ENCODE data around the gene TTC28. TPM values are rescaled to one million over a fixed set of nuclear protein-coding genes. Genes with fewer than 3 reads are reported as not detected.

The TTC28 gene
- total and polyA plus RNA-seq, 7 experiments from 2014 or later, result 0.50 to 8.3 (median 4.2) TPM

- H3K27ac ChIP-seq (ENCODE audit: low read depth, low read length), result no peak overlapping the region
- POLR2A ChIA-PET, result no interaction called here
- H3K9me3 ChIP-seq (ENCODE audit: control insufficient read depth in 2 of 3, low read length in 3 of 3), result no peaks in the 10 kb centered on the region
- H3K36me3 ChIP-seq (ENCODE audit: control insufficient read depth in 2 of 3, insufficient read depth in 3 of 3, low read length in 3 of 3), result no peaks in the 10 kb centered on the region
- intact Hi-C loops (cut with micrococcal nuclease), result no loop called here
- DNase-seq (no peak), ATAC-seq (no peak)
- no peaks in the 10 kb centered on the region for H3K4me1 ChIP-seq (ENCODE audit: control insufficient read depth in 2 of 2, insufficient read depth in 2 of 2, low read length in 2 of 2)
- Mint-ChIP-seq H3K27ac (no peak overlapping the region), H3K4me3 (no peak overlapping the region), H3K9me3 (peaks cover 0 to 4% (median 0%) of the 10 kb centered on the region in 11 donors), H3K4me1 (peaks cover 0 to 3% (median 0%) of the 10 kb centered on the region in 7 donors), H3K27me3 (peaks cover 0 to 4% (median 0%) of the 10 kb centered on the region in 5 donors), H3K36me3 (peaks cover 4 to 15% (median 6%) of the 10 kb centered on the region in 5 donors)
- CTCF ChIA-PET, result interaction anchor here (0.6 kb wide), 1 partner anchor 342 kb away, joined by 3 read pairs; no protein-coding TSS in a partner anchor
- H3K4me3 ChIP-seq (ENCODE audit: low read length), result no peak overlapping the region
- no peaks in the 10 kb centered on the region for H3K27me3 ChIP-seq (ENCODE audit: control insufficient read depth in 2 of 2, insufficient read depth in 2 of 2, low read length in 2 of 2)
These were observed 270.9 kb downstream of the TTC28 start for GRCh38 chr22:28408709-28409108.

DNA sequence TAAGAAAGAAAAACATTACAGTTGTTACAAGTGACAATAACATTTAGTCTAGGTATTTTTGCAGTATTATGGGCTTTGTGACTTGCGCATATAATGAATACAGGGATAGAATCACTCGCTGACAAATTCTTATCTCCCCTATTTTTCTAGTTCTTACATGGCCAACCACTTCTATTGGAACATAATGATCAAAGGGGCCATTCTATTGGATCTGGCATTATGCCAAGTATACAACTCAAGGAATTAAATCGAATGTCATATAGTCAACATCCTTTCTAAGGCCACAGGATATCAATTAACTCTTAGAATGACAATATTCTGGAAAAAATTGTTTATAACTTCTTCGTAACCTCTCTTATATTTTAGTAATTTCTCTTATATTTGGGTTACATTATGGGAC, 272.0 kb downstream of the TTC28 start:
- no peaks in the 10 kb centered on the region for H3K36me3 ChIP-seq (ENCODE audit: control insufficient read depth in 2 of 3, insufficient read depth in 3 of 3, low read length in 3 of 3)
- intact Hi-C loops (cut with micrococcal nuclease), result no loop called here
- Mint-ChIP-seq H3K9me3 (peaks cover 0 to 4% (median 0%) of the 10 kb centered on the region in 11 donors), H3K27me3 (peaks cover 0 to 4% (median 0%) of the 10 kb centered on the region in 5 donors), H3K36me3 (peaks cover 4 to 15% (median 6%) of the 10 kb centered on the region in 5 donors), H3K4me3 (no peak overlapping the region), H3K4me1 (peaks cover 0 to 10% (median 0%) of the 10 kb centered on the region in 7 donors), H3K27ac (no peak overlapping the region)
- no peak for DNase-seq
- no peak for ATAC-seq
- CTCF ChIA-PET, result no interaction called here
- H3K4me3 ChIP-seq (ENCODE audit: low read length), result no peak overlapping the region
- H3K9me3 ChIP-seq (ENCODE audit: control insufficient read depth in 2 of 3, low read length in 3 of 3), result no peaks in the 10 kb centered on the region
- H3K27ac ChIP-seq (ENCODE audit: low read depth, low read length), result no peak overlapping the region
- POLR2A ChIA-PET, result no interaction called here
- H3K27me3 ChIP-seq (ENCODE audit: control insufficient read depth in 2 of 2, insufficient read depth in 2 of 2, low read length in 2 of 2), result no peaks in the 10 kb centered on the region
- H3K4me1 ChIP-seq (ENCODE audit: control insufficient read depth in 2 of 2, insufficient read depth in 2 of 2, low read length in 2 of 2), result no peaks in the 10 kb centered on the region

DNA sequence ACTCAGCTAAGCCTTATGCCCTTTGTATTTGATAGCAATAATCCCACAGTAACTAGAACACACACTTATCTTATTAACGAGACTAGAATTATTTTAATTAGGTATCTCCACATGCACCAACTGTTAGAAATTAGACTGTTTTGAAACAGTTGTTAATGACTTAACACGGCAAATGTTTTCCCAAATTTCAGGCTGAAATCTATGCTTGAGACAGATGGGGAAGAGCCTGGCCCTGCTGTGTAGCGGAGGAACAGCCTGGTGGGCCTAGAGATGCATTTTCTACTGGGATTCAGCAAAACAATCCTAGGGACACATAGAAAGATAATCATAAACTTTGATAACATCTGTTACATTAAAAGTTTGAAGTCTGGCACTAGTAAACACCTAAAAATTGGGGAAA, 273.4 kb downstream of the TTC28 start:
- Histone ChIP-seq H3K4me3 (ENCODE audit: low read length) (no peak overlapping the region), H3K27ac (ENCODE audit: low read depth, low read length) (no peak overlapping the region), H3K9me3 (ENCODE audit: control insufficient read depth in 2 of 3, low read length in 3 of 3) (no peaks in the 10 kb centered on the region), H3K36me3 (ENCODE audit: control insufficient read depth in 2 of 3, insufficient read depth in 3 of 3, low read length in 3 of 3) (no peaks in the 10 kb centered on the region), H3K4me1 (ENCODE audit: control insufficient read depth in 2 of 2, insufficient read depth in 2 of 2, low read length in 2 of 2) (no peaks in the 10 kb centered on the region), H3K27me3 (ENCODE audit: control insufficient read depth in 2 of 2, insufficient read depth in 2 of 2, low read length in 2 of 2) (no peaks in the 10 kb centered on the region)
- no peak overlapping the region for H3K27ac Mint-ChIP-seq
- H3K4me3 Mint-ChIP-seq, result no peak overlapping the region
- DNase-seq, result no peak
- intact Hi-C loops (cut with micrococcal nuclease), result no loop called here
- peaks cover 0 to 4% (median 0%) of the 10 kb centered on the region in 11 donors for H3K9me3 Mint-ChIP-seq
- H3K36me3 Mint-ChIP-seq, result peaks cover 4 to 15% (median 6%) of the 10 kb centered on the region in 5 donors
- peaks cover 0 to 19% (median 0%) of the 10 kb centered on the region in 7 donors for H3K4me1 Mint-ChIP-seq
- ChIA-PET CTCF (no interaction called here), POLR2A (no interaction called here)
- no peak for ATAC-seq
- H3K27me3 Mint-ChIP-seq, result no peaks in the 10 kb centered on the region

DNA sequence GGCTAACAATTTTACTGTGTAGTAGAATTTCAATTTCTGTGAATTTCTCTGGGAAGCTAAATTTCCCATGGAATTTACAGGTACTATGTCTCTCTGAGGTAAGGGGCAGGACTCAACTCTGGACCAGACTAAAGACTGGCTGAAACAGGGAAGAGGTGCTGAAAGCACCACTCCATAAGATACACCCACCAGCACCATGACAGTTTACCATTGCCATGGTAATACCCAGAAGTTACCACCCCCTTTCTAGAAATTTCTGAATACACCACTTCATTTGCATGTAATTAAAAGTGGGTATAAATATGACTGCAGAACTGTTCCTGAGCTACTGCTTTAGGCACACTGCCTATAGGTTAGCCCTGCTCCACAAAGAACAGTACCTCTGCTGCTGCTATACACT, 274.1 kb downstream of the TTC28 start:
- Histone ChIP-seq H3K9me3 (ENCODE audit: control insufficient read depth in 2 of 3, low read length in 3 of 3) (no peaks in the 10 kb centered on the region), H3K36me3 (ENCODE audit: control insufficient read depth in 2 of 3, insufficient read depth in 3 of 3, low read length in 3 of 3) (no peaks in the 10 kb centered on the region), H3K4me3 (ENCODE audit: low read length) (no peak overlapping the region), H3K27me3 (ENCODE audit: control insufficient read depth in 2 of 2, insufficient read depth in 2 of 2, low read length in 2 of 2) (no peaks in the 10 kb centered on the region), H3K27ac (ENCODE audit: low read depth, low read length) (no peak overlapping the region), H3K4me1 (ENCODE audit: control insufficient read depth in 2 of 2, insufficient read depth in 2 of 2, low read length in 2 of 2) (no peaks in the 10 kb centered on the region)
- H3K27ac Mint-ChIP-seq, result no peak overlapping the region
- ChIA-PET CTCF (no interaction called here), POLR2A (no interaction called here)
- no peak for DNase-seq
- peaks cover 4 to 18% (median 8%) of the 10 kb centered on the region in 5 donors for H3K36me3 Mint-ChIP-seq
- no peak for ATAC-seq
- no peak overlapping the region for H3K4me3 Mint-ChIP-seq
- H3K9me3 Mint-ChIP-seq, result peaks cover 0 to 4% (median 0%) of the 10 kb centered on the region in 11 donors
- peaks cover 0 to 3% (median 0%) of the 10 kb centered on the region in 5 donors for H3K27me3 Mint-ChIP-seq
- intact Hi-C loops (cut with micrococcal nuclease), result no loop called here
- H3K4me1 Mint-ChIP-seq, result peaks cover 0 to 21% (median 0%) of the 10 kb centered on the region in 7 donors

- Histone ChIP-seq H3K27me3 (ENCODE audit: control insufficient read depth in 2 of 2, insufficient read depth in 2 of 2, low read length in 2 of 2) (no peaks in the 10 kb centered on the region), H3K9me3 (ENCODE audit: control insufficient read depth in 2 of 3, low read length in 3 of 3) (no peaks in the 10 kb centered on the region), H3K36me3 (ENCODE audit: control insufficient read depth in 2 of 3, insufficient read depth in 3 of 3, low read length in 3 of 3) (no peaks in the 10 kb centered on the region), H3K4me3 (ENCODE audit: low read length) (no peak overlapping the region), H3K4me1 (ENCODE audit: control insufficient read depth in 2 of 2, insufficient read depth in 2 of 2, low read length in 2 of 2) (no peaks in the 10 kb centered on the region), H3K27ac (ENCODE audit: low read depth, low read length) (no peak overlapping the region)
- Mint-ChIP-seq H3K27me3 (peaks cover 0 to 3% (median 0%) of the 10 kb centered on the region in 5 donors), H3K9me3 (peaks cover 0 to 4% (median 0%) of the 10 kb centered on the region in 11 donors), H3K36me3 (peaks cover 4 to 14% (median 7%) of the 10 kb centered on the region in 5 donors), H3K4me3 (peak overlapping the region in 1 of 10 donors; percentile 66), H3K27ac (peak overlapping the region in 1 of 9 donors; percentile 78), H3K4me1 (peaks cover 0 to 31% (median 0%) of the 10 kb centered on the region in 7 donors)
- intact Hi-C loops (cut with micrococcal nuclease), result no loop called here
- ChIA-PET POLR2A (no interaction called here), CTCF (no interaction called here)
- no peak for DNase-seq
- no peak for ATAC-seq
These were observed 277.1 kb downstream of the TTC28 start for GRCh38 chr22:28402539-28402938.

- Mint-ChIP-seq H3K4me1 (peaks cover 0 to 36% (median 0%) of the 10 kb centered on the region in 7 donors), H3K27ac (peak overlapping the region in 1 of 9 donors; percentile 78), H3K27me3 (peaks cover 0 to 3% (median 0%) of the 10 kb centered on the region in 5 donors), H3K4me3 (peak overlapping the region in 1 of 10 donors; percentile 66), H3K36me3 (peaks cover 4 to 14% (median 7%) of the 10 kb centered on the region in 5 donors), H3K9me3 (peaks cover 0 to 4% (median 0%) of the 10 kb centered on the region in 11 donors)
- no peaks in the 10 kb centered on the region for H3K36me3 ChIP-seq (ENCODE audit: control insufficient read depth in 2 of 3, insufficient read depth in 3 of 3, low read length in 3 of 3)
- no peaks in the 10 kb centered on the region for H3K9me3 ChIP-seq (ENCODE audit: control insufficient read depth in 2 of 3, low read length in 3 of 3)
- POLR2A ChIA-PET, result no interaction called here
- H3K27ac ChIP-seq (ENCODE audit: low read depth, low read length), result no peak overlapping the region
- ATAC-seq, result no peak
- H3K4me3 ChIP-seq (ENCODE audit: low read length), result no peak overlapping the region
- DNase-seq, result no peak
- no peaks in the 10 kb centered on the region for H3K4me1 ChIP-seq (ENCODE audit: control insufficient read depth in 2 of 2, insufficient read depth in 2 of 2, low read length in 2 of 2)
- CTCF ChIA-PET, result no interaction called here
- no peaks in the 10 kb centered on the region for H3K27me3 ChIP-seq (ENCODE audit: control insufficient read depth in 2 of 2, insufficient read depth in 2 of 2, low read length in 2 of 2)
- intact Hi-C loops (cut with micrococcal nuclease), result no loop called here
These were observed 277.6 kb downstream of the TTC28 start for GRCh38 chr22:28402060-28402459.

GRCh38 chr22:28398981-28399380, 280.7 kb downstream of the TTC28 start:
- H3K9me3 Mint-ChIP-seq, result peaks cover 0 to 3% (median 0%) of the 10 kb centered on the region in 11 donors
- ChIA-PET CTCF (interaction anchor here (0.6 kb wide), 1 partner anchor 20 kb away, joined by 3 read pairs; no protein-coding TSS in a partner anchor), POLR2A (no interaction called here)
- Histone ChIP-seq H3K4me1 (ENCODE audit: control insufficient read depth in 2 of 2, insufficient read depth in 2 of 2, low read length in 2 of 2) (no peaks in the 10 kb centered on the region), H3K27me3 (ENCODE audit: control insufficient read depth in 2 of 2, insufficient read depth in 2 of 2, low read length in 2 of 2) (no peaks in the 10 kb centered on the region), H3K9me3 (ENCODE audit: control insufficient read depth in 2 of 3, low read length in 3 of 3) (no peaks in the 10 kb centered on the region), H3K27ac (ENCODE audit: low read depth, low read length) (no peak overlapping the region), H3K4me3 (ENCODE audit: low read length) (no peak overlapping the region), H3K36me3 (ENCODE audit: control insufficient read depth in 2 of 3, insufficient read depth in 3 of 3, low read length in 3 of 3) (no peaks in the 10 kb centered on the region)
- H3K4me3 Mint-ChIP-seq, result no peak overlapping the region
- intact Hi-C loops (cut with micrococcal nuclease), result loop anchor here in 1 of 2 donors (10.0 kb wide), 1 partner anchor 46 kb away; no protein-coding TSS in a partner anchor
- peaks cover 0 to 4% (median 1%) of the 10 kb centered on the region in 5 donors for H3K36me3 Mint-ChIP-seq
- DNase-seq (no peak), ATAC-seq (no peak)
- no peak overlapping the region for H3K27ac Mint-ChIP-seq
- H3K4me1 Mint-ChIP-seq, result peaks cover 0 to 60% (median 6%) of the 10 kb centered on the region in 7 donors
- H3K27me3 Mint-ChIP-seq, result peaks cover 0 to 8% (median 0%) of the 10 kb centered on the region in 5 donors
